Pancreas (tissue), 10 donors: ENCODE data around the gene NPDC1. TPM values are rescaled to one million over a fixed set of nuclear protein-coding genes. Genes with fewer than 3 reads are reported as not detected.

ENCODE experiments used
- ATAC-seq, 4 donors: fragments of 200-7000 bp; cut with Tn5 transposase; one replicate each; pipeline versions ENCODE4 v1.8.0 to v1.9.1; 2020; ENCODE audit warnings: mild to moderate bottlenecking in 4 of 4, moderate library complexity in 4 of 4
- DNase-seq, 6 donors: peaks; one replicate each; pipeline ENCODE4 v3.0.0-alpha.2; 2020
- FAIRE-seq: peaks from 2 replicates; lab custom pipeline; 2012; peaks lifted over from hg19 to GRCh38; lab: Jason Lieb, UNC
- H3K27ac ChIP-seq, 4 donors: fragments of 200-600 bp; sonication (generic); 1 replicate in 3 of 4; 2 replicates in 1 of 4; pipeline versions ENCODE4 v1.5.0 to v1.8.0; 2020
- H3K27me3 ChIP-seq, 4 donors: fragments of 200-600 bp; one replicate each; pipeline ENCODE4 v1.8.0; 2021
- H3K36me3 ChIP-seq, 3 donors: fragments of 200-600 bp; sonication (generic) in 1 of 3; one replicate each; pipeline versions ENCODE4 v1.5.0 to v1.8.0; 2020 to 2021
- H3K4me1 ChIP-seq, 3 donors: fragments of 200-600 bp; one replicate each; pipeline ENCODE4 v1.8.0; 2021
- H3K4me3 ChIP-seq, 4 donors: fragments of 200-600 bp; sonication (generic) in 2 of 4; one replicate each; pipeline versions ENCODE4 v1.5.0 to v1.8.0; 2020 to 2021
- H3K9me3 ChIP-seq, 4 donors: fragments of 200-600 bp; one replicate each; pipeline ENCODE4 v1.8.0; 2021
- CTCF ChIP-seq, 4 donors: fragments of 200-600 bp; sonication (generic) in 3 of 4; IDR thresholded peaks; one replicate each; pipeline versions ENCODE4 v1.5.0 to v1.8.0; 2021; ENCODE audit warnings: antibody characterized with exemption in 4 of 4
- WGBS, 2 donors: extraction: QIAGEN DNeasy Blood & Tissue Kit; methylation state at CpG; one replicate each; pipeline ENCODE4 v1.1.7; 2013; 5-methylcytosine and 5-hydroxymethylcytosine counted together
- intact Hi-C, 3 donors: fragments of 100-400 bp; cut with DNase I; formaldehyde crosslinking; loops; one replicate each; pipeline versions ENCODE4 v1.11.1 to v1.14.2; 2022
- polyA plus RNA-seq, 2 donors: library from polyadenylated mRNA; stranded (reverse); fragments of 200-250 nt; gene quantifications; one replicate each; pipeline ENCODE4 v1.2.3, GENCODE V29; 2013
- total RNA-seq, 6 donors: library from RNA; stranded (reverse); fragmentation: NEBNext Ultra II Directional in 4 of 6; extraction: Animal tissue kit (Norgen Biotek cat#: 25700) in 4 of 6; gene quantifications; one replicate each; pipeline versions ENCODE4 v1.2.1 to v1.2.4, GENCODE V29; 2021 to 2023
- donor health status: healthy with polysubstance abuse.
- donor health status: DM: no; HTN: no; CAD: no; lungs with moderate emphysema.
- donor health status: DM: no; HTN: no; CAD: no.
- donor health status: control.
- donor health status: control.
- donor health status: Bipolar disorder and iron deficiency.
- donor health status: DM: yes; HTN: yes; CAD: no.
- donor health status: DM: no; HTN: no; CAD: no.
- donor health status: DM: no; HTN: no; CAD: no.
- donor health status: DM: yes; HTN: yes; CAD: no.

The NPDC1 gene
- total and polyA plus RNA-seq, 8 donors, result 31.5 to 328 (median 47.5) TPM

GRCh38 chr9:137057545-137057944, 11.6 kb upstream of the NPDC1 start:
- peak in 1 of 6 donors; percentile 52 for DNase-seq
- ATAC-seq, result no peak
- H3K27me3 ChIP-seq, result no peaks in the 10 kb centered on the region
- FAIRE-seq, result no peak
- WGBS, 2 donors, result 70 to 79% methylated on average over 16 of the region's 16 CpGs
- H3K27ac ChIP-seq, result no peak overlapping the region
- no peaks in the 10 kb centered on the region for H3K36me3 ChIP-seq
- intact Hi-C loops, result no loop called here
- peaks cover 19 to 25% (median 20%) of the 10 kb centered on the region in 3 donors for H3K4me1 ChIP-seq
- no peak for TF ChIP-seq CTCF (IDR thresholded peaks at IDR 0.05)
- H3K4me3 ChIP-seq, result no peak overlapping the region
- H3K9me3 ChIP-seq, result no peaks in the 10 kb centered on the region

- no peak overlapping the region for H3K27ac ChIP-seq
- TF ChIP-seq CTCF (IDR thresholded peaks at IDR 0.05), result no peak
- no peaks in the 10 kb centered on the region for H3K9me3 ChIP-seq
- no peaks in the 10 kb centered on the region for H3K27me3 ChIP-seq
- no peak overlapping the region for H3K4me3 ChIP-seq
- DNase-seq, result no peak
- intact Hi-C loops, result no loop called here
- no peak for FAIRE-seq
- H3K4me1 ChIP-seq, result peaks cover 19 to 25% (median 20%) of the 10 kb centered on the region in 3 donors
- no peak for ATAC-seq
- H3K36me3 ChIP-seq, result no peaks in the 10 kb centered on the region
- 86 to 87% methylated on average over 17 of the region's 17 CpGs for WGBS, 2 donors
These were observed 10.9 kb upstream of the NPDC1 start for GRCh38 chr9:137056739-137057415.

- WGBS, 2 donors, result 13 to 15% methylated on average over 27 to 28 of the region's 28 CpGs
- H3K4me1 ChIP-seq, result peaks cover 19 to 25% (median 20%) of the 10 kb centered on the region in 3 donors
- H3K9me3 ChIP-seq, result no peaks in the 10 kb centered on the region
- DNase-seq, result peak; percentile 92 to 99 (median 96)
- peak overlapping the region; percentile 67 to 82 (median 68) for H3K27ac ChIP-seq
- TF ChIP-seq CTCF (IDR thresholded peaks at IDR 0.05), result no peak
- peak; percentile 81 to 92 (median 90) for ATAC-seq
- no peaks in the 10 kb centered on the region for H3K36me3 ChIP-seq
- no peaks in the 10 kb centered on the region for H3K27me3 ChIP-seq
- intact Hi-C loops, result no loop called here
- no peak overlapping the region for H3K4me3 ChIP-seq
- no peak for FAIRE-seq
These were observed 9.7 kb upstream of the NPDC1 start for GRCh38 chr9:137055385-137056364.

- intact Hi-C loops, result no loop called here
- ATAC-seq, result no peak
- H3K4me1 ChIP-seq, result peaks cover 19 to 25% (median 20%) of the 10 kb centered on the region in 3 donors
- FAIRE-seq, result no peak
- H3K9me3 ChIP-seq, result no peaks in the 10 kb centered on the region
- peak overlapping the region in 2 of 4 donors; percentile 50 to 52 for H3K4me3 ChIP-seq
- peak overlapping the region; percentile 67 to 82 (median 68) for H3K27ac ChIP-seq
- no peak for TF ChIP-seq CTCF (IDR thresholded peaks at IDR 0.05)
- peak in 2 of 6 donors; percentile 49 to 74 for DNase-seq
- no peaks in the 10 kb centered on the region for H3K36me3 ChIP-seq
- 70 to 73% methylated on average over 17 of the region's 17 CpGs for WGBS, 2 donors
- no peaks in the 10 kb centered on the region for H3K27me3 ChIP-seq
These were observed 9.0 kb upstream of the NPDC1 start for GRCh38 chr9:137054932-137055384.
